ENCODE results near the gene LARGE1. TPM values are rescaled to one million over a fixed set of nuclear protein-coding genes. Genes with fewer than 3 reads are reported as not detected.

LARGE1 gene
- total RNA-seq, 1 donor: 15.0 TPM

GRCh38 chr22:33914699-33915098, 5.6 kb downstream of the LARGE1 start:
- no peak overlapping the region for H3K4me3 ChIP-seq (ENCODE audit: low read depth, low read length)
- TF ChIP-seq CTCF (IDR thresholded peaks at IDR 0.05; ENCODE audit: insufficient read depth, low read length): no peak
- DNase-seq (ENCODE audit: low read depth): no peak

GRCh38 chr22:33914131-33914530, 6.1 kb downstream of the LARGE1 start:
- TF ChIP-seq CTCF (IDR thresholded peaks at IDR 0.05; ENCODE audit: insufficient read depth, low read length): no peak
- H3K4me3 ChIP-seq (ENCODE audit: low read depth, low read length): no peak overlapping the region
- DNase-seq (ENCODE audit: low read depth): no peak

GRCh38 chr22:33913188-33913587, 7.1 kb downstream of the LARGE1 start:
- TF ChIP-seq CTCF (IDR thresholded peaks at IDR 0.05; ENCODE audit: insufficient read depth, low read length): no peak
- DNase-seq (ENCODE audit: low read depth): no peak
- no peak overlapping the region for H3K4me3 ChIP-seq (ENCODE audit: low read depth, low read length)

GRCh38 chr22:33909911-33910310, 10.4 kb downstream of the LARGE1 start:
- no peak overlapping the region for H3K4me3 ChIP-seq (ENCODE audit: low read depth, low read length)
- DNase-seq (ENCODE audit: low read depth): peak; percentile 56
- TF ChIP-seq CTCF (IDR thresholded peaks at IDR 0.05; ENCODE audit: insufficient read depth, low read length): no peak

- DNase-seq (ENCODE audit: low read depth): peak; percentile 85
- TF ChIP-seq CTCF (IDR thresholded peaks at IDR 0.05; ENCODE audit: insufficient read depth, low read length): no peak
- no peak overlapping the region for H3K4me3 ChIP-seq (ENCODE audit: low read depth, low read length)
These were observed 11.2 kb downstream of the LARGE1 start for GRCh38 chr22:33909075-33909458.

GRCh38 chr22:33908171-33909074, 11.9 kb downstream of the LARGE1 start:
- TF ChIP-seq CTCF (IDR thresholded peaks at IDR 0.05; ENCODE audit: insufficient read depth, low read length): no peak
- no peak overlapping the region for H3K4me3 ChIP-seq (ENCODE audit: low read depth, low read length)
- DNase-seq (ENCODE audit: low read depth): no peak
